Left hindlimb (tissue), 1 donor: ENCODE measurements around the gene DHX57.

ENCODE experiments used
- DNase-seq: peaks from one replicate; pipeline ENCODE4 v3.0.0-alpha.2; 2018

The DHX57 gene

GRCh38 chr2:38750011-38750890 lies 125.5 kb downstream of the DHX57 start:
- DNase-seq: no peak

GRCh38 chr2:38748943-38749804 lies 126.6 kb downstream of the DHX57 start:
- DNase-seq: no peak

GRCh38 chr2:38748391-38748790 lies 127.3 kb downstream of the DHX57 start:
- DNase-seq: no peak

GRCh38 chr2:38747819-38748218 lies 127.9 kb downstream of the DHX57 start:
- no peak for DNase-seq
